Activated naive CD4-positive, alpha-beta T cell treated with anti-CD3 and anti-CD28 coated beads for 36 hours (primary cell): ENCODE results near the gene DMBX1. TPM values are rescaled to one million over a fixed set of nuclear protein-coding genes. Genes with fewer than 3 reads are reported as not detected.

ENCODE experiments used
- CTCF ChIA-PET: fragments of 350-600 bp; sonication (Branson Sonifier 250); formaldehyde crosslinking; loops from one replicate; lab custom pipeline; 2021; ENCODE audit warnings: antibody characterized with exemption; lab: Charles Lee
- DNase-seq: peaks from one replicate; pipeline ENCODE4 v3.0.0-alpha.2; 2020
- H3K27ac Mint-ChIP-seq: one replicate; pipeline ENCODE4 v1.8.0; 2021; ENCODE audit warnings: mild to moderate bottlenecking, mixed read lengths
- H3K27me3 Mint-ChIP-seq: one replicate; pipeline ENCODE4 v1.8.0; 2021; ENCODE audit warnings: low read depth, mixed read lengths
- H3K36me3 Mint-ChIP-seq: one replicate; pipeline ENCODE4 v1.8.0; 2021; ENCODE audit warnings: low read depth, mixed read lengths
- H3K4me1 Mint-ChIP-seq: one replicate; pipeline ENCODE4 v1.8.0; 2021; ENCODE audit warnings: low read depth, mixed read lengths
- H3K4me3 Mint-ChIP-seq: one replicate; pipeline ENCODE4 v1.8.0; 2021; ENCODE audit warnings: mild to moderate bottlenecking, moderate library complexity, mixed read lengths
- H3K9me3 Mint-ChIP-seq: one replicate; pipeline ENCODE4 v1.8.0; 2021; ENCODE audit warnings: mixed read lengths
- intact Hi-C: fragments of 100-400 bp; cut with micrococcal nuclease; formaldehyde crosslinking; loops from one replicate; pipeline ENCODE4 v1.15.1; 2023
- total RNA-seq, 2 experiments: library from RNA; stranded (reverse); gene quantifications; one replicate each; pipeline ENCODE4 v1.2.3, GENCODE V29; 2021

DMBX1 gene
- total RNA-seq, 2 experiments from 2014 or later = not detected

DNA sequence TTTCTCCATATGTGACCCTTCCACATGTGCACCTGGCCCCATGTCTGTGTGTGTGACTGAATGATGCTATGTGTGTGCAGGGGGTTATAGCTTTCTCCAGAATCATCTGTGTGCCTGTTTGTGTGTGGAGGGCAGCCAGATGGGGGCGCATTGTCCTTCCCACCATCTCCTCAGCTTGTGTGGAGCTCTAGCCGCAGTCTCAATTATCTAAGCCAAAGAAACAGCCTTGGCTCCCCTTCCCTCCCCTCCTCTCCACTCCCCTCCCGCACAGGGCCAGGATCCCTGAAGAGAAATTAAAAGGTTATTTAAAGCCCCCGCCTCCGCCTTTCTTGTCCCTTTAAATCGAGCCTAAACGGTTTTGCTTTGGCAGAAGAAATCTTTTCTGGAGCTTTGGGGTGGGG, 1.8 kb upstream of the DMBX1 start:
- DNase-seq = peak; percentile 47
- intact Hi-C loops = no loop called here
- H3K4me3 Mint-ChIP-seq = no peak overlapping the region

DNA sequence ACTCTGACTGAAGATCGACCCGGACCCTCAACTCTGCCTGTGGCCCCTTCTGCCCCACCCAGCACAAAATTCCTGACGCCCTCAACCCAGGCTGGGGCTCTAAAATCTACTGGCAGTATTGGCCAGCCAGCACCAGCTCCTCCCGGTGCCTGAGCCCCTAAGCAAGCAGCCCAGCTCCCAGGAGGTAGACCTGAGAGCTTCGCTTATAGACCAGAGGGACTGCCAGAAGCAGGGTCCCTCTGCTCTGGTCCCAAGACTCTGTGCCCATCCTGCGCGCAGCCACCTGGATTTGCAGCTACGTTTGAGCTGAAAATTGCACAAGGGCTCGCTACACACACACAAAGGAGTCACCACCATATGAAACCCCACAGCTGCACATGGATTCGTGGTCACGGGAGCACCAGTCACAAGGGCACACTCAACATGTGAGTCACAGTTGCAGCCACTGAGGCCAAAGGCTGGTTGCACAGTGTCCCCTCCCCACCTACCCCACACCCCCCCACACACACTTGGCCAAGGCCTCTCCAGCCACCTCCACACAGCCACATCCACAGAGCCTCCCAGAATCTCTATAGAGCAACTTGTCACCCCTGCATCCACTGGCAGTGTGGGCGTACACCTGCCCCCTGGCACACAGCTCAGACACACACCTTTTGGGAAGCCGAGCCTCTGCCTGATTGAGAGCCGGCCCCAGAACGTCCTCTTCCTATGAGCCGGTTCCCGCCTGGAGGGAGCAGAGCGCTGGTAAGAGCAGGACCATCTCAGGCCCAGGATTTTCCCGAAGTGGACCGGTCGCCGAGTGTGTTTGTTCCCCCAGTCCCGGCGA, 1.1 kb upstream of the DMBX1 start:
- peaks cover 82% of the 10 kb centered on the region for H3K27me3 Mint-ChIP-seq
- H3K36me3 Mint-ChIP-seq = no peaks in the 10 kb centered on the region
- no peak for DNase-seq
- H3K9me3 Mint-ChIP-seq = no peaks in the 10 kb centered on the region
- CTCF ChIA-PET = interaction anchor here (0.6 to 3.1 kb wide), 5 partner anchors 11 to 179 kb away, joined by 3 to 14 read pairs (median 11); no protein-coding TSS in a partner anchor
- no peak overlapping the region for H3K27ac Mint-ChIP-seq
- intact Hi-C loops = no loop called here
- peaks cover 18% of the 10 kb centered on the region for H3K4me1 Mint-ChIP-seq
- peak overlapping the region; percentile 70 for H3K4me3 Mint-ChIP-seq

More for the DNA sequence above, 1.8 kb upstream of the DMBX1 start:
- CTCF ChIA-PET = interaction anchor here (0.6 to 3.1 kb wide), 6 partner anchors 10 to 180 kb away, joined by 3 to 14 read pairs (median 8); no protein-coding TSS in a partner anchor
- no peaks in the 10 kb centered on the region for H3K9me3 Mint-ChIP-seq
- peaks cover 18% of the 10 kb centered on the region for H3K4me1 Mint-ChIP-seq
- H3K27ac Mint-ChIP-seq = no peak overlapping the region
- no peaks in the 10 kb centered on the region for H3K36me3 Mint-ChIP-seq
- H3K27me3 Mint-ChIP-seq = peaks cover 81% of the 10 kb centered on the region

DNA sequence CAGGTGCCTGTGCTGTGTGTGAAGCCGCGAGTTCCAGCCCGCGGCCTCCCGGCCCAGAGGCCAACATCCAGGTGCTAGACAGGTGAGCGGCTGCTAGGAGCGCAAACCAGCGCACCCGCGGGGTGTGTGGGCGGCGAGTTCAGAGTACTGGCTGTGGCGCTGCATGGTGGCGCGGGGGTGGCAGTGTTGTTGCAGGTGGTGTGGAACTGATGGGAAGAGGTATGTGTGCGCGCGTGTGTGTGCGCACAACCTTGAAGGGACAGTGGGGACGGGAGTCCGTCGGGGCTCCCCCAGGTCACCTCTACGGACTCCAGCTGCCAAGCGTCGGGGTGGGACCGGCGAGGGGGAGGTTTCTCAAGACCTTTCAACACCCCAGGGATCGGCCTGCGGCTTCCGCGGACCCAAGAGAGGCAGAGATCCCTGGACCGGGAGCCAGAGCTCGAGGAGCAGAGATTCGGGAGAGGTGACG, 433 bp upstream of the DMBX1 start:
- Mint-ChIP-seq H3K4me1 (peaks cover 18% of the 10 kb centered on the region), H3K9me3 (no peaks in the 10 kb centered on the region), H3K27ac (no peak overlapping the region), H3K4me3 (peak overlapping the region; percentile 70), H3K36me3 (no peaks in the 10 kb centered on the region), H3K27me3 (peaks cover 82% of the 10 kb centered on the region)
- intact Hi-C loops = no loop called here
- peak; percentile 37 for DNase-seq
- CTCF ChIA-PET = interaction anchor here (3.1 kb wide), 1 partner anchor 38 kb away, joined by 11 read pairs; no protein-coding TSS in a partner anchor

DNA sequence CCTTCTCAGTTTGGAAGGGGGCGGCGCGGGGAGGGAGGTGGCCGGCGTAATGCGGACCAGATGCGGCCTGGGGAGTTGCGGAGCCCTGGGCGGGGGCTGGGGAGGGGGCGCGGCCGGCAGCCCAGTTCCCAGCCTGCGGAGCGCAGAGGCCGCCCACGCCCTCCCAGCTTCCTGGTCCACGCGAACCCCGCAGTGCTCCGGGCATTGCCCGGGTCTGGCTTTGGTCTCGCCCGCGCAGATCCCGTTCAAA, 695 bp downstream of the DMBX1 start:
- H3K27me3 Mint-ChIP-seq = peaks cover 79% of the 10 kb centered on the region
- H3K9me3 Mint-ChIP-seq = no peaks in the 10 kb centered on the region
- DNase-seq = no peak
- H3K36me3 Mint-ChIP-seq = no peaks in the 10 kb centered on the region
- H3K4me1 Mint-ChIP-seq = peaks cover 18% of the 10 kb centered on the region
- intact Hi-C loops = no loop called here
- no peak overlapping the region for H3K27ac Mint-ChIP-seq
- CTCF ChIA-PET = interaction anchor here (3.1 kb wide), 1 partner anchor 36 kb away, joined by 11 read pairs; no protein-coding TSS in a partner anchor
- H3K4me3 Mint-ChIP-seq = no peak overlapping the region

GRCh38 chr1:46490656-46491442, 1.2 kb downstream of the DMBX1 start:
- Mint-ChIP-seq H3K9me3 (no peaks in the 10 kb centered on the region), H3K4me1 (peaks cover 18% of the 10 kb centered on the region), H3K4me3 (no peak overlapping the region), H3K27me3 (peaks cover 82% of the 10 kb centered on the region), H3K36me3 (no peaks in the 10 kb centered on the region), H3K27ac (no peak overlapping the region)
- CTCF ChIA-PET = interaction anchor here (3.1 kb wide), 1 partner anchor 36 kb away, joined by 11 read pairs; no protein-coding TSS in a partner anchor
- intact Hi-C loops = no loop called here
- no peak for DNase-seq

- no peak for DNase-seq
- H3K4me1 Mint-ChIP-seq = peaks cover 18% of the 10 kb centered on the region
- peaks cover 75% of the 10 kb centered on the region for H3K27me3 Mint-ChIP-seq
- no peaks in the 10 kb centered on the region for H3K9me3 Mint-ChIP-seq
- intact Hi-C loops = no loop called here
- H3K27ac Mint-ChIP-seq = no peak overlapping the region
- CTCF ChIA-PET = no interaction called here
- no peak overlapping the region for H3K4me3 Mint-ChIP-seq
- no peaks in the 10 kb centered on the region for H3K36me3 Mint-ChIP-seq
Observed at GRCh38 chr1:46491443-46492268, 2.0 kb downstream of the DMBX1 start.

- Mint-ChIP-seq H3K27me3 (peaks cover 69% of the 10 kb centered on the region), H3K27ac (no peak overlapping the region), H3K4me1 (peaks cover 18% of the 10 kb centered on the region), H3K36me3 (no peaks in the 10 kb centered on the region), H3K9me3 (no peaks in the 10 kb centered on the region), H3K4me3 (no peak overlapping the region)
- no peak for DNase-seq
- intact Hi-C loops = no loop called here
- CTCF ChIA-PET = no interaction called here
Observed at GRCh38 chr1:46492269-46492853, 2.7 kb downstream of the DMBX1 start.

DNA sequence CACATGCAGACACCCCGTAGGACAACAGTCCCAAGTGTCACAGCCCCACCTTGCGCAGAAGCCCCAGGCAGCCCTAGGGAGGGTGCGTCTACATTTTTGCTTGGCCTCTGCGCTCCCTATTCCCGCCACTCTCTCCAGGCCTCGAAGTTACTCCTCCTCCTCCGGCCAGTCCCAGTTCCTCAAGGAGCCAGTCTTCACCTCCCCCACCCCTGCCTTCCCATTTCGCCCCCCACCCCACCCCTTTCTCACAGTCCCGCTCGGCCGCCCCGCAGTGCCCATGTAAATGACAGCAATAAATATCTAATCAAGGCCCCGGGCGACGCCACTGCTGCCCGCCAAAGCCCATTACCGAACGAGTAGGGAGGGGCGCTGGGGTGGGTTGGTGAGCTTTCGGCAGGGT, 3.2 kb downstream of the DMBX1 start:
- Mint-ChIP-seq H3K27me3 (peaks cover 64% of the 10 kb centered on the region), H3K9me3 (no peaks in the 10 kb centered on the region), H3K4me1 (peaks cover 18% of the 10 kb centered on the region), H3K36me3 (no peaks in the 10 kb centered on the region), H3K4me3 (no peak overlapping the region), H3K27ac (no peak overlapping the region)
- intact Hi-C loops = no loop called here
- DNase-seq = no peak
- CTCF ChIA-PET = no interaction called here

GRCh38 chr1:46493316-46494032, 3.8 kb downstream of the DMBX1 start:
- CTCF ChIA-PET = no interaction called here
- H3K9me3 Mint-ChIP-seq = no peaks in the 10 kb centered on the region
- no peak for DNase-seq
- H3K27ac Mint-ChIP-seq = no peak overlapping the region
- intact Hi-C loops = no loop called here
- H3K4me3 Mint-ChIP-seq = no peak overlapping the region
- peaks cover 59% of the 10 kb centered on the region for H3K27me3 Mint-ChIP-seq
- no peaks in the 10 kb centered on the region for H3K36me3 Mint-ChIP-seq
- H3K4me1 Mint-ChIP-seq = peaks cover 15% of the 10 kb centered on the region

GRCh38 chr1:46494910-46495309, 5.3 kb downstream of the DMBX1 start:
- CTCF ChIA-PET = interaction anchor here (0.6 to 1.9 kb wide), 3 partner anchors 18 to 48 kb away, joined by 3 to 6 read pairs (median 5); no protein-coding TSS in a partner anchor
- Mint-ChIP-seq H3K9me3 (no peaks in the 10 kb centered on the region), H3K4me1 (peaks cover 3% of the 10 kb centered on the region), H3K27ac (no peak overlapping the region), H3K36me3 (no peaks in the 10 kb centered on the region), H3K4me3 (no peak overlapping the region), H3K27me3 (peaks cover 46% of the 10 kb centered on the region)
- intact Hi-C loops = no loop called here
- DNase-seq = no peak

GRCh38 chr1:46495778-46496177, 6.1 kb downstream of the DMBX1 start:
- H3K4me3 Mint-ChIP-seq = no peak overlapping the region
- no peak for DNase-seq
- CTCF ChIA-PET = interaction anchor here (1.3 to 1.9 kb wide), 2 partner anchors 18 to 49 kb away, joined by 5 to 6 read pairs; no protein-coding TSS in a partner anchor
- peaks cover 39% of the 10 kb centered on the region for H3K27me3 Mint-ChIP-seq
- no peaks in the 10 kb centered on the region for H3K36me3 Mint-ChIP-seq
- H3K27ac Mint-ChIP-seq = no peak overlapping the region
- H3K4me1 Mint-ChIP-seq = no peaks in the 10 kb centered on the region
- no peaks in the 10 kb centered on the region for H3K9me3 Mint-ChIP-seq
- intact Hi-C loops = no loop called here
